Type B pancreatic cell (in vitro differentiated cells): ENCODE data around the gene POMT1. TPM values are rescaled to one million over a fixed set of nuclear protein-coding genes. Genes with fewer than 3 reads are reported as not detected.
A peak's percentile ranks its signal among the peaks of the same experiment; 100 is the strongest.

Source experiments
- DNase-seq: peaks from one replicate; pipeline ENCODE4 v3.0.0; 2021; ENCODE audit warnings: mixed read lengths; ENCODE audit not compliant: unreplicated experiment; ENCODE audit errors: extremely low spot score
- H3K27ac Mint-ChIP-seq: 2 replicates; pipeline ENCODE4 v1.8.0; 2021; ENCODE audit warnings: mild to moderate bottlenecking, mixed read lengths
- H3K27me3 Mint-ChIP-seq: 2 replicates; pipeline ENCODE4 v1.8.0; 2021; ENCODE audit warnings: mixed read lengths
- H3K36me3 Mint-ChIP-seq: 2 replicates; pipeline ENCODE4 v1.8.0; 2021; ENCODE audit warnings: mixed read lengths
- H3K4me1 Mint-ChIP-seq: one replicate; pipeline ENCODE4 v1.8.0; 2021; ENCODE audit warnings: mixed read lengths; ENCODE audit not compliant: unreplicated experiment
- H3K4me3 Mint-ChIP-seq: 2 replicates; pipeline ENCODE4 v1.8.0; 2021; ENCODE audit warnings: mild to moderate bottlenecking, mixed read lengths
- H3K9me3 Mint-ChIP-seq: 2 replicates; pipeline ENCODE4 v1.8.0; 2021; ENCODE audit warnings: mixed read lengths
- CTCF ChIP-seq: fragments of 200-600 bp; sonication (generic); conservative IDR thresholded peaks from 2 replicates; pipeline ENCODE4 v1.5.0; 2021; ENCODE audit warnings: antibody characterized with exemption, mild to moderate bottlenecking
- total RNA-seq: library from RNA; stranded (reverse); gene quantifications from 2 replicates; pipeline ENCODE4 v1.2.1, GENCODE V29; 2021; ENCODE audit warnings: low replicate concordance

Gene POMT1
- total RNA-seq, 1 donor from 2014 or later, result 48.7 TPM

- H3K36me3 Mint-ChIP-seq, result peaks cover 11% of the 10 kb centered on the region
- H3K4me3 Mint-ChIP-seq, result no peak overlapping the region
- H3K9me3 Mint-ChIP-seq, result no peaks in the 10 kb centered on the region
- H3K27me3 Mint-ChIP-seq, result no peaks in the 10 kb centered on the region
- H3K27ac Mint-ChIP-seq, result no peak overlapping the region
- TF ChIP-seq CTCF, result no peak
- H3K4me1 Mint-ChIP-seq, result no peaks in the 10 kb centered on the region
- DNase-seq, result no peak
Measured at GRCh38 chr9:131523451-131524435, 21.0 kb downstream of the POMT1 start.

DNA sequence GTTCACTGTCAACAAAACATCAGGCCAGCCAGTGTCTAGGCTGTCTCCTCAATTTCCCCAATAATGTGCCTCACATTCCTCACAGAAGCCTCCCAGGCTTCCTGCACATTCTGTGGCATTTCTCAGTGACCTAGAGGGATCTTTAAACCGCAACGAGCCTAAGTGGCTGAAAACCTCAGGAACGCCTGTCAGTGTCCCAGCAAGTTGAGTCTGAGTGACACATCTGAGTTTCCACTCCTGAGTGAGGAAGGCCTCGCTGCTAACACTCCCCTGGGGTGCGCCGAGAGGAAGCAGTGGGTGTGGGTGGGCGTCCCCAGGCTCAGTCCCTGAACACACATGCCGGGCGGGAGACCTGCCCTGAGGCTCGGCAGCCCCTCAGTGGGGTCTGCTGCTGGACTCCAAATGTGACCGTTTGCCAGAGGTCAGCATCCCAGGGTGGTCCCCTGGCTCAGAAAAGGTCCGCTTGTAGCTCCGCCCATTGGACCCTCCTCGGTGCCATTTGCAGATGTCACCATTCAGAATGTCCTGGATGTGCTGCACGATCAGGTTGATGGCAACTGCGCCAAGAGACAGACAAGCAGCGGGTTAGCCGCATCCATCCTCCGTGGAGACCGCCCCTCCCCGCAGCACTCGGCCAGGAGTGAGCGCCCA, 22.1 kb downstream of the POMT1 start:
- no peak overlapping the region for H3K27ac Mint-ChIP-seq
- H3K4me1 Mint-ChIP-seq, result no peaks in the 10 kb centered on the region
- no peak for DNase-seq
- peaks cover 8% of the 10 kb centered on the region for H3K36me3 Mint-ChIP-seq
- TF ChIP-seq CTCF, result no peak
- H3K27me3 Mint-ChIP-seq, result no peaks in the 10 kb centered on the region
- H3K9me3 Mint-ChIP-seq, result no peaks in the 10 kb centered on the region
- H3K4me3 Mint-ChIP-seq, result no peak overlapping the region

DNA sequence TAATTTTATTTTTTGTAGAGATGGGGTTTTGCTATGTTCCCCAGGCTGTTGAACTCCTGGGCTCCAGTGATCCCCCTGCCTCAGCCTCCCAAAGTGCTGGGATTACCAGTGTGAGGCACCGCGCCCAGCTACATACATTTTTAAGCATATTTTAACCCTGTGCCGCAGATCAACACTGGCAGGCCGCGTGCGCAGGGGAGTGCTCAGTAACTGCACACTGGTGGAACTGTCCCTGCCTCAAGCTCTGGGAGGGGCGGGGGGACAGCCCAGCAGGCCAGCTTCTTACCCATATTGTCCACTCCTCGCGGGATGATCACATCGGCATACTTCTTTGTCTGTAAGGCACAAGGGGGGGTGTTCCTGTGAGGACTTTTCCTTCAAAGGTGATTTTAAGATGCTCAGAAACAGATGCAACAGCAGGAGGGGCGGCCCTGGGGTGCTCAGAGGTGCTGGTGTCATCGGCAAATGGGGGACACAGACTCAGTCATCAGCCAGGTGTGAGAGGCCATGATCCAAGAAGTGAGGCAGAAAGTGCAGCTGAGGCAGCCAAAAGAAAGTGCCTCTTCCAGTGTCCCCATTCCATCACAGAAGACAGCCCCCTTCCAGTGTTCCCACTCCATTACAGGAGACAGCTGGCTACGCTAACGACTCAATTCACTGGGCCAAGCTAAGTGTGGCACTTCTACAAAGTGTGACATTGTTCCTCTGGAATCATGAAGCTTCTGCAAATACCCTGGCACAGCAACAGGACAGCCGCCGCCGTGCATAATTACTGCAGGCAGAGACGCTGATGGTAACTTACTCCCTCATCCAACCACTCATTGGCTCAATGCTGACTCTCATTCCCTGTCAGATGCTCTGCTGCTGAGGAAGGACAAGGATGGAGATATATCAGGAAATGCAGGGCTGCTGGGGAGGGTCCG, 23.2 kb downstream of the POMT1 start:
- H3K27me3 Mint-ChIP-seq, result no peaks in the 10 kb centered on the region
- no peak for DNase-seq
- no peak for TF ChIP-seq CTCF
- H3K36me3 Mint-ChIP-seq, result peaks cover 8% of the 10 kb centered on the region
- H3K9me3 Mint-ChIP-seq, result no peaks in the 10 kb centered on the region
- no peak overlapping the region for H3K27ac Mint-ChIP-seq
- H3K4me3 Mint-ChIP-seq, result no peak overlapping the region
- peaks cover 4% of the 10 kb centered on the region for H3K4me1 Mint-ChIP-seq

DNA sequence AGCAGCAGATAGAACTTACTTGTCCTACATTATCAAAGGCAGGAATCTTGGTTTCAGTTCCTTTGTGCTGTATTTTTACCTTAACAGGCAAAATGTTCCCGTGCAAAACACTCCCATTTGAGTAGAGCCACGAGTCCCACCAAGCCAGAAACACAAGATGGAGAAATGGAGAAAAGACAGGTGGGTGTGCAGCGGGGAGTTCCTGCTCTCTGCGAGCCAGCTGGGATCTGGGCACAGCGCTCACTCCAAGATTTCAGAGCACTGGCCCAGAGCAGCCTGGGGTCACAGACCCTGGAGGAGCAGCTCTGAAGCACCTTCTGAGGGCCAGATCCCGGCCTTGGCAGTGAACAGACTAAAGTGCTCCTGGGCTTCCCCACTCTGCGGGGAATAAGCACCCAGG, 25.5 kb downstream of the POMT1 start:
- no peaks in the 10 kb centered on the region for H3K27me3 Mint-ChIP-seq

More for the DNA sequence above, 25.5 kb downstream of the POMT1 start:
- TF ChIP-seq CTCF, result no peak
- DNase-seq, result no peak
- Mint-ChIP-seq H3K9me3 (no peaks in the 10 kb centered on the region), H3K4me3 (peak overlapping the region; percentile 72), H3K4me1 (peaks cover 7% of the 10 kb centered on the region), H3K27ac (no peak overlapping the region), H3K36me3 (peaks cover 8% of the 10 kb centered on the region)
